ENCODE results near the gene CFAP206.

CFAP206 gene

GRCh38 chr6:87504441-87504840, 96.7 kb downstream of the CFAP206 start:
- peak; percentile 41 for DNase-seq (ENCODE audit: low read depth)
- TF ChIP-seq CTCF (conservative IDR thresholded peaks at IDR 0.05; ENCODE audit: low read depth, low read length) = no peak
- H3K4me3 ChIP-seq (ENCODE audit: low read depth, low read length) = no peak overlapping the region
